OCI-LY7 (cell line): ENCODE results near the gene BRIP1. TPM values are rescaled to one million over a fixed set of nuclear protein-coding genes. Genes with fewer than 3 reads are reported as not detected.

Experiments
- BruUV-seq: library from RNA; stranded (reverse); fragments of 400-500 nt; replicated peaks from 2 replicates; lab custom pipeline; 2021; lab: Mats Ljungman, UMichigan
- CTCF ChIA-PET: fragments of 300-600 bp; sonication (Branson Sonifier 250); formaldehyde crosslinking; loops from one replicate; lab custom pipeline; 2022; ENCODE audit warnings: antibody characterized with exemption; ENCODE audit not compliant: unreplicated experiment; lab: Charles Lee
- POLR2A ChIA-PET: fragments of 300-600 bp; sonication (Branson Sonifier 250); formaldehyde crosslinking; loops from one replicate; lab custom pipeline; 2022; ENCODE audit warnings: antibody characterized with exemption; lab: Charles Lee
- DNase-seq: peaks from one replicate; pipeline ENCODE4 v3.0.0-alpha.2; 2015; ENCODE audit warnings: low spot score
- H2AFZ ChIP-seq: fragments of 200-600 bp; sonication (generic), shearing (Covaris generic); 2 replicates; pipeline ENCODE4 v1.6.1; 2014; ENCODE audit warnings: mild to moderate bottlenecking, antibody characterized with exemption, low read length, moderate library complexity
- H3K27ac ChIP-seq: fragments of 200-600 bp; sonication (generic); 2 replicates; pipeline ENCODE4 v1.5.1; 2014; ENCODE audit warnings: mixed run types, low read depth, mild to moderate bottlenecking, moderate library complexity, low read length, inconsistent platforms; ENCODE audit not compliant: poor library complexity, severe bottlenecking
- H3K36me3 ChIP-seq: fragments of 200-600 bp; sonication (generic); 2 replicates; pipeline ENCODE4 v1.6.1; 2014; ENCODE audit warnings: mild to moderate bottlenecking, antibody characterized with exemption, low read length, moderate library complexity, mixed read lengths; ENCODE audit not compliant: insufficient read depth
- H3K4me1 ChIP-seq: fragments of 200-600 bp; sonication (generic); 2 replicates; pipeline ENCODE4 v1.5.1; 2014; ENCODE audit warnings: mild to moderate bottlenecking, low read length; ENCODE audit not compliant: insufficient read depth, poor library complexity, severe bottlenecking
- H3K4me2 ChIP-seq: fragments of 200-600 bp; sonication (generic); 2 replicates; pipeline ENCODE4 v1.6.1; 2014; ENCODE audit warnings: mild to moderate bottlenecking, low read length
- H3K4me3 ChIP-seq: fragments of 200-600 bp; sonication (generic); 2 replicates; pipeline ENCODE4 v1.5.1; 2014; ENCODE audit warnings: mild to moderate bottlenecking, low read depth, low read length; ENCODE audit not compliant: poor library complexity, severe bottlenecking
- H3K79me2 ChIP-seq: fragments of 200-600 bp; sonication (generic); 2 replicates; pipeline ENCODE4 v1.6.1; 2016; ENCODE audit warnings: low read depth, mild to moderate bottlenecking, low read length, moderate library complexity, mixed read lengths; ENCODE audit not compliant: insufficient read depth
- H3K9me2 ChIP-seq: fragments of 200-600 bp; sonication (generic); 2 replicates; pipeline ENCODE4 v1.6.1; 2016; ENCODE audit warnings: mild to moderate bottlenecking, low read length, mixed read lengths; ENCODE audit not compliant: insufficient read depth
- H3K9me3 ChIP-seq: fragments of 200-600 bp; sonication (generic); 2 replicates; pipeline ENCODE4 v1.6.1; 2014; ENCODE audit warnings: mild to moderate bottlenecking, mixed run types, low read length, mixed read lengths
- H4K20me1 ChIP-seq: fragments of 200-600 bp; sonication (generic); 2 replicates; pipeline ENCODE4 v1.6.1; 2014; ENCODE audit warnings: mild to moderate bottlenecking, antibody characterized with exemption, low read length, moderate library complexity, mixed read lengths; ENCODE audit not compliant: insufficient read depth
- EZH2phosphoT487 ChIP-seq: fragments of 200-600 bp; sonication (generic); IDR thresholded peaks from 2 replicates; pipeline ENCODE4 v1.6.1; 2018; ENCODE audit warnings: low read depth, borderline replicate concordance, mild to moderate bottlenecking, mixed run types, antibody characterized with exemption, low read length, moderate library complexity, mixed read lengths
- intact Hi-C: fragments of 100-400 bp; cut with micrococcal nuclease; formaldehyde crosslinking; loops from one replicate; pipeline ENCODE4 v1.10.0; 2022; ENCODE audit not compliant: unreplicated experiment
- total RNA-seq, 2 experiments: library from RNA; depleted of rRNA in 1 of 2; stranded (reverse); fragments of >200 nt in 1 of 2; shearing (Covaris generic) in 1 of 2; gene quantifications; 2 replicates each; pipeline ENCODE4 v1.2.3, GENCODE V29; 2014 to 2022
- TF ChIP-seq, protein P1 (sequence below): fragments of 200-600 bp; sonication (generic); conservative IDR thresholded peaks from 2 replicates; pipeline ENCODE4 v1.5.1; 2014; ENCODE audit warnings: mild to moderate bottlenecking, antibody characterized with exemption, low read length, moderate library complexity, mixed read lengths

BRIP1 gene
- total RNA-seq, 2 experiments from 2014 or later, result 32.5 to 33.8 TPM

DNA sequence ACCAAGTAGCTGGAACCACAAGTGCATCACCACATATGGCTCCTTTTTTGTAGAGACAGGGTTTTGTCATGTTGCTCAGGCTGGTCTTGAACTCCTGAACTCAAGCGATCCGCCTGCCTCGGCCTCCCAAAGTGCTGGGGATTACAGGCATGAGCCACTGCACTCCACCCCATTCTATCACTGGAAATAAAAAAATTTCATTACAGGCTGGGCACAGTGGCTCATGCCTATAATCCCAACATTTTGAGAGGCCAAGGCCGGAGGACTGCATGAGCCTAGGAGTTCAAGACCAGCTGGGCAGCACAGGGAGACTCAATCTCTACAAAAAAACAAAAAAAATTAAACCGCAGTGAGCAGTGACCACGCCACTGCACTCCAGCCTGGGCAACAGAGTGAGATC lies 60.1 kb downstream of the BRIP1 start:
- Histone ChIP-seq H2AFZ (no peak overlapping the region), H3K4me2 (no peak overlapping the region), H3K79me2 (no peaks in the 10 kb centered on the region), H3K27ac (no peak overlapping the region), H3K4me3 (no peak overlapping the region), H3K9me3 (no peaks in the 10 kb centered on the region), H4K20me1 (no peaks in the 10 kb centered on the region), H3K9me2 (no peaks in the 10 kb centered on the region), H3K4me1 (no peaks in the 10 kb centered on the region), H3K36me3 (peaks cover 72% of the 10 kb centered on the region)
- no peak for DNase-seq
- no TSS peak for BruUV-seq
- ChIA-PET CTCF (no interaction called here), POLR2A (no interaction called here)
- TF ChIP-seq, protein P1, sequence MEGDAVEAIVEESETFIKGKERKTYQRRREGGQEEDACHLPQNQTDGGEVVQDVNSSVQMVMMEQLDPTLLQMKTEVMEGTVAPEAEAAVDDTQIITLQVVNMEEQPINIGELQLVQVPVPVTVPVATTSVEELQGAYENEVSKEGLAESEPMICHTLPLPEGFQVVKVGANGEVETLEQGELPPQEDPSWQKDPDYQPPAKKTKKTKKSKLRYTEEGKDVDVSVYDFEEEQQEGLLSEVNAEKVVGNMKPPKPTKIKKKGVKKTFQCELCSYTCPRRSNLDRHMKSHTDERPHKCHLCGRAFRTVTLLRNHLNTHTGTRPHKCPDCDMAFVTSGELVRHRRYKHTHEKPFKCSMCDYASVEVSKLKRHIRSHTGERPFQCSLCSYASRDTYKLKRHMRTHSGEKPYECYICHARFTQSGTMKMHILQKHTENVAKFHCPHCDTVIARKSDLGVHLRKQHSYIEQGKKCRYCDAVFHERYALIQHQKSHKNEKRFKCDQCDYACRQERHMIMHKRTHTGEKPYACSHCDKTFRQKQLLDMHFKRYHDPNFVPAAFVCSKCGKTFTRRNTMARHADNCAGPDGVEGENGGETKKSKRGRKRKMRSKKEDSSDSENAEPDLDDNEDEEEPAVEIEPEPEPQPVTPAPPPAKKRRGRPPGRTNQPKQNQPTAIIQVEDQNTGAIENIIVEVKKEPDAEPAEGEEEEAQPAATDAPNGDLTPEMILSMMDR, result no peak
- no peak for TF ChIP-seq EZH2phosphoT487
- intact Hi-C loops, result no loop called here

DNA sequence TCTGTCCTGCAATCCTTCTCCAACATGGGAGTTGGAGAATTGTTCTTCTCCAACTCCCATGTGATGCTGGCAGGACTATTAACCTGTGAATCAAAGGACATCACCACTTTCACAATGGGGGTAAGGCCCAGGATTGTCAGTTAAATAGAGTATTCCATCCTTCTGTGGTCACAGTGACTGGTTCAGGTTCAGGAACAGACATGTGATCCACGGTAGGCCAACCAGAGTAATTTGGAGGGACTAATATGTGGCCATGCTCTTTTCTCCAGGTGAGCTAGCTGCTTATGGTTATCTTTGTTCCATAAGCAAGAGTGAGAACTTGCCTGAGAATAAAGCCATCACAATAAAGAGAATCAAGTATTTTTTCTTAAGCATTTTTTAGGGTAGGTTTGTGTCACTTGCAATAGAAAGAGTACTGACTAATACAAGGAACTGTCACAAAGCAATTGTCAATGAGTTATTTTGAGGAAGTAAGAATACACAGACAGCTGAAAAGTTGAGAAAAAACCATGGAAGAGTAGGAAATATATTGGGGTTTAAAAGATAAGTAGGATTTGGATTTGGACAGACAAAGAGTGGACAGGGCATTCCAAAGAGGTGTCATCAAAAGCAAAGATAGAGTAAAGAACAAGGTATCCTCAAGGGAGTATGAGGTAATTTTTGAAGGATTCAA lies 63.4 kb downstream of the BRIP1 start:
- no peaks in the 10 kb centered on the region for H3K4me1 ChIP-seq
- no peaks in the 10 kb centered on the region for H3K9me3 ChIP-seq
- DNase-seq, result no peak
- H3K4me3 ChIP-seq, result no peak overlapping the region
- no peak overlapping the region for H3K27ac ChIP-seq
- peaks cover 82% of the 10 kb centered on the region for H3K36me3 ChIP-seq
- no peaks in the 10 kb centered on the region for H4K20me1 ChIP-seq
- H2AFZ ChIP-seq, result no peak overlapping the region
- TF ChIP-seq, protein P1, result no peak
- no peak for TF ChIP-seq EZH2phosphoT487
- H3K4me2 ChIP-seq, result no peak overlapping the region
- H3K9me2 ChIP-seq, result no peaks in the 10 kb centered on the region
- no peaks in the 10 kb centered on the region for H3K79me2 ChIP-seq
- ChIA-PET CTCF (no interaction called here), POLR2A (interaction anchor here (2.0 kb wide), 1 partner anchor 14 kb away, joined by 5 read pairs; no protein-coding TSS in a partner anchor)
- BruUV-seq, result no TSS peak
- intact Hi-C loops, result no loop called here

DNA sequence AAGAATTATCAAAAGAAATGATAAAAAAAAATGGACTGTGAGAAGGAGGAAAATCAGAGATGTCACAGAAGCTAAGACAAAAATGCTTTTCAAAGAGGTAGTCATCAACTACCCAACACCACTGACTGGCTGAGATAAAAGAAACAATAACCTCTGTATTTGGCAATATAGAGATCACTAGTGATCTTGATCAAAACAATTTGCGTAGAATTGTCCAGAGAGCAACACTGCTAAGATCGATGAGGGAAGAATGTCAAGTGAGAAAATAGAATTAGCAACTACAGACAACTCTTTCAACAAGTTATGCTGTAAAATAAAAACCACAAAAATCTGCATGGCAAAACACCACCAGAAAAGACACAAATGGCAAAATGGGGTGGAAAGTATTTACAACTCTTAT lies 66.0 kb downstream of the BRIP1 start:
- POLR2A ChIA-PET, result interaction anchor here (0.8 to 1.9 kb wide), 4 partner anchors 11 to 149 kb away, joined by 3 to 6 read pairs (median 4); no protein-coding TSS in a partner anchor
- Histone ChIP-seq H3K36me3 (peaks cover 96% of the 10 kb centered on the region), H4K20me1 (no peaks in the 10 kb centered on the region), H3K79me2 (no peaks in the 10 kb centered on the region), H3K27ac (no peak overlapping the region), H3K4me2 (no peak overlapping the region), H2AFZ (no peak overlapping the region), H3K4me3 (no peak overlapping the region), H3K9me3 (no peaks in the 10 kb centered on the region), H3K9me2 (no peaks in the 10 kb centered on the region), H3K4me1 (no peaks in the 10 kb centered on the region)
- CTCF ChIA-PET, result no interaction called here
- no TSS peak for BruUV-seq
- intact Hi-C loops, result no loop called here
- no peak for DNase-seq
- TF ChIP-seq EZH2phosphoT487, result no peak
- TF ChIP-seq, protein P1, result no peak
